GM12878 (cell line): ENCODE data around the gene PLK2.

Experiments
- BCL11A ChIP-seq: IDR thresholded peaks from 2 replicates; pipeline ENCODE4 v1.6.1; 2011; ENCODE audit warnings: low read depth, low read length
- EZH2 ChIP-seq: IDR thresholded peaks from 2 replicates; pipeline ENCODE4 v1.6.1; 2012; ENCODE audit warnings: low read depth, mild to moderate bottlenecking, control low read depth, inconsistent platforms, low read length, borderline replicate concordance; ENCODE audit not compliant: control insufficient read depth
- GABPA ChIP-seq: IDR thresholded peaks from 2 replicates; pipeline ENCODE4 v1.6.1; 2014; ENCODE audit warnings: antibody characterized with exemption, low read depth, mild to moderate bottlenecking, inconsistent platforms
- HDGF ChIP-seq: fragments of 450-650 bp; IDR thresholded peaks from 2 replicates; pipeline ENCODE4 v1.6.1; 2016; ENCODE audit warnings: antibody characterized with exemption
- IKZF2 ChIP-seq, 2 experiments: fragments of 450-650 bp; IDR thresholded peaks; 2 replicates each; pipeline ENCODE4 v1.6.1; 2017; ENCODE audit warnings: mild to moderate bottlenecking in 2 of 2, moderate library complexity in 2 of 2
- MXI1 ChIP-seq: fragments of 150-350 bp; IDR thresholded peaks from 2 replicates; pipeline ENCODE4 v1.6.1; 2011; ENCODE audit warnings: low read depth, mild to moderate bottlenecking, inconsistent platforms, low read length, improper control_type of control experiment
- NFXL1 ChIP-seq: fragments of 450-650 bp; IDR thresholded peaks from 2 replicates; pipeline ENCODE4 v1.6.1; 2017; ENCODE audit warnings: antibody characterized with exemption, mild to moderate bottlenecking, borderline replicate concordance
- PBX3 ChIP-seq: IDR thresholded peaks from 2 replicates; pipeline ENCODE4 v1.6.1; 2011; ENCODE audit warnings: mild to moderate bottlenecking, low read depth, low read length, moderate library complexity; ENCODE audit not compliant: insufficient replicate concordance
- POLR2A ChIP-seq: IDR thresholded peaks from 2 replicates; pipeline ENCODE4 v1.6.1; 2011; ENCODE audit warnings: low read depth, mild to moderate bottlenecking, low read length
- POLR2AphosphoS5 ChIP-seq: IDR thresholded peaks from 2 replicates; pipeline ENCODE4 v1.6.1; 2011; ENCODE audit warnings: mild to moderate bottlenecking, low read length, inconsistent platforms
- RAD51 ChIP-seq: fragments of 450-650 bp; IDR thresholded peaks from 2 replicates; pipeline ENCODE4 v1.6.1; 2016; ENCODE audit warnings: moderate library complexity, mild to moderate bottlenecking, inconsistent platforms
- SP1 ChIP-seq: IDR thresholded peaks from one replicate; pipeline ENCODE4 v1.6.1; 2011; ENCODE audit warnings: low read depth, low read length
- ZNF24 ChIP-seq: fragments of 450-650 bp; IDR thresholded peaks from 2 replicates; pipeline ENCODE4 v1.6.1; 2017; ENCODE audit warnings: antibody characterized with exemption, mild to moderate bottlenecking
- TF ChIP-seq, protein P1 (sequence below), 3 experiments: IDR thresholded peaks in 2 of 3; conservative IDR thresholded peaks in 1 of 3; 2 replicates each; pipeline ENCODE4 v1.5.1; 2011; ENCODE audit warnings: low read depth in 3 of 3, low read length in 3 of 3, mild to moderate bottlenecking in 3 of 3, control low read depth in 2 of 3, moderate library complexity in 2 of 3, inconsistent platforms in 1 of 3, mixed read lengths in 1 of 3; ENCODE audit not compliant: control insufficient read depth in 2 of 3, insufficient read depth in 1 of 3; ENCODE audit errors: extremely low read depth in 1 of 3

- TF ChIP-seq RAD51 (no peak), ZNF24 (no peak), POLR2A (no peak), PBX3 (no peak), BCL11A (no peak), HDGF (no peak), EZH2 (no peak), GABPA (no peak), SP1 (no peak), MXI1 (no peak), IKZF2 (IDR thresholded peaks at IDR 0.05) (no peak), NFXL1 (no peak), POLR2AphosphoS5 (no peak)
- TF ChIP-seq, protein P1, sequence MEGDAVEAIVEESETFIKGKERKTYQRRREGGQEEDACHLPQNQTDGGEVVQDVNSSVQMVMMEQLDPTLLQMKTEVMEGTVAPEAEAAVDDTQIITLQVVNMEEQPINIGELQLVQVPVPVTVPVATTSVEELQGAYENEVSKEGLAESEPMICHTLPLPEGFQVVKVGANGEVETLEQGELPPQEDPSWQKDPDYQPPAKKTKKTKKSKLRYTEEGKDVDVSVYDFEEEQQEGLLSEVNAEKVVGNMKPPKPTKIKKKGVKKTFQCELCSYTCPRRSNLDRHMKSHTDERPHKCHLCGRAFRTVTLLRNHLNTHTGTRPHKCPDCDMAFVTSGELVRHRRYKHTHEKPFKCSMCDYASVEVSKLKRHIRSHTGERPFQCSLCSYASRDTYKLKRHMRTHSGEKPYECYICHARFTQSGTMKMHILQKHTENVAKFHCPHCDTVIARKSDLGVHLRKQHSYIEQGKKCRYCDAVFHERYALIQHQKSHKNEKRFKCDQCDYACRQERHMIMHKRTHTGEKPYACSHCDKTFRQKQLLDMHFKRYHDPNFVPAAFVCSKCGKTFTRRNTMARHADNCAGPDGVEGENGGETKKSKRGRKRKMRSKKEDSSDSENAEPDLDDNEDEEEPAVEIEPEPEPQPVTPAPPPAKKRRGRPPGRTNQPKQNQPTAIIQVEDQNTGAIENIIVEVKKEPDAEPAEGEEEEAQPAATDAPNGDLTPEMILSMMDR (IDR thresholded peaks at IDR 0.05 in 2 of 3, conservative IDR thresholded peaks at IDR 0.05 in 1 of 3; ENCODE audit: control insufficient read depth in 2 of 3, extremely low read depth in 1 of 3, insufficient read depth in 1 of 3, low read depth in 3 of 3, low read length in 3 of 3), result no peak
These were observed 3.9 kb downstream of the PLK2 start for GRCh38 chr5:58456026-58456425.
